IPS DF 4.7 (cell line): ENCODE data around the gene DUSP16.
"Not testable (repeated sequence)": the region's sequence is repeated elsewhere in the genome, so short reads cannot be mapped to it uniquely, and the experiment has no call there.

Experiments
- DNase-seq: peaks from one replicate; pipeline ENCODE4 v3.0.0-alpha.2; 2013; ENCODE audit warnings: low spot score; ENCODE audit errors: extremely low read depth

Gene DUSP16

DNA sequence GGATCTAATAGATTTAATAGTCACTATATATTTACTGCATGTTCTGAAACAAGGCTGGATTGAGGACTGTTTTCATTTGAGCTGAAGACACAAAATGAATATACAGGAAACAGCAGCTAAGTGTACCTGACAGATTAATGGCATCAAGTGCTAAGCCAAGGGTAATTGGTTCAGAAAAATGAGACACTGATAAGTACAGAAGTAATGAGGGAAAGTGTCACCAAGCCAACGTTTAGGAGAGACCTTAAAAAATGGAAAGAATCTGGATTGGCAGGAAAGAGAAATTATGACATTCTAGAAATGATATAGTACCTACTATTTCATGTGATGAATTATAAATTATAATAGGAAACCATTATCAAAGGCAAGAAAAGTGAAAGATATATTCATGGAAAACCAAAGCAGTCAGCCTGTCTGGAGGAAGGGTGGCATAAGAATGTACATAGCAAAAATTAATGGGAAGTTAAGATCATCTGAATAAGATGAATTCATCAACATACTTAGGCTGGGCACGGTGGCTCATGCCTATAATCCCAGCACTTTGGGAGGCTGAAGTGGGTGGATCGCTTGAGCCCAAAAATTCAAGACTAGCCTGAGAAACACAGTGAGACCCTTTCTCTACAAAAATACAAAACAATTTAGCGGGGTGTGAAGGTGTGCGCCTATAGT is 21.0 kb upstream of the DUSP16 start:
- no peak for DNase-seq

DNA sequence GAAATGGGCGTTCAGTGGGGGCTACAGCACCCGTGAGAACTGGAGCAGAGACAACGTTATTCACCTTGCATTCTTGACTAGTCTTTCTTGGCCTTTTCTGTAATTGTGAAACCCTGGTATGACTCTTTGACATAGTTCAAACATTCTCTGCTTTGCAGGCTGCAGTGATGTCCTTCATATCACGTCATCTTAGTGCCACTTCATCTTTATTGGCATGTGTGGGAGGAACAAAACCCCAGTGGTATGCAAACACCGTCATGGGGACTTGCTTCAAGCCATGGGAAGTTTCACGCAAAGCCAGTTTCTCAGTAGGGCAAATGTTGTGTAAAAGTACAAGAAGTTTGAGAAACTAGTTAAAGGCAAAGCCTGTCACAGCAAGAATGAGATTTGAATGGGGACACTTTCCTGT is 20.2 kb upstream of the DUSP16 start:
- DNase-seq, result no peak

DNA sequence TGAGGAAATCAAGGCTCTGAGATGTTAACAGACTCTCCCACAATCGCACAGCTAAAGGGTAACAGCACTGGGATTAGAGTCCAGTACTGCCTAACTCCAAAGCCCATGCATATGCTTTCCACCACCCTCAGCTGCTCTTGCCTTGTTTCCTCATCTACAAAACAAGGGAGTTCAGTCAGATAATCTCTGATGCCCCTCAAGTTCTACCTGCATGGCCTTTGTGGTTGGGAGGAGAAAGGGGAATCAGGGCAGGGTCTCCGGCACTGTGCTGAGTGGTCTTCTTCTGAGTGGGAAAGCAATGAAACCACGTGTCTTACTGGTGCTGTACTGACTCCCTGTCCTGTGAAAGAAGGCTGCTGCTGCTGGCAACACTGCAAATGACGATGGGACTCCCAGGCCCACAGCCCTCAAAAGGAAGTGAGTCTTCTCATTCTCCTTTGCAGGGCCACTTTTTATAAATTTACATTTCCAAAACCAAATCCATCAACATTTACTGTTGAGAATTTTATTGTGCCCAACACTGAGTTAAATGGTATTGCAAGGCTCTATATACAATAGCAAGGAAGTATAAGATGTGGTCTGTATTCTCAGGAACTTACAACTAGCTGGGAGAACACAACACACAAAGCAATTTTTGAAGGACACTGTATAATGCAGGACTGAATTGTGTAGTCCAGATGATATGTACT is 19.7 kb upstream of the DUSP16 start:
- no peak for DNase-seq

DNA sequence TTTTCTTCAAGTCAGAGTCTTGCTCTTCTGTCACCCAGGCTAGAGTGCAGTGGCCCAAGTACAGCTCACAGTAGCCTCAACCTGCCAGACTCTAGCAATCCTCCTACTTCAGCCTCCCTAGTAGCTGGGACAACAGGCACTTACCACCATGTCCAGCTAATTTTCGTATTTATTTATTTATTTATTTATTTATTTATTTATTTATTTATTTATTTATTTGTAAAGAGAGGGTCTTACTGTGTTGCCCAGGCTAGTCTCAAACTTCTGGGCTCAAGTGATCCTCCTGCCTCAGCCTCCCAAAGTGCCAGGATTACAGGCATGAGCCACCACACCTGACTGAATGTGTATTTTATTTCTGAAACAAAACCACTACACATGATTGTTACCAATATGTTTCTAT is 18.1 kb upstream of the DUSP16 start:
- DNase-seq, result not testable (repeated sequence)

DNA sequence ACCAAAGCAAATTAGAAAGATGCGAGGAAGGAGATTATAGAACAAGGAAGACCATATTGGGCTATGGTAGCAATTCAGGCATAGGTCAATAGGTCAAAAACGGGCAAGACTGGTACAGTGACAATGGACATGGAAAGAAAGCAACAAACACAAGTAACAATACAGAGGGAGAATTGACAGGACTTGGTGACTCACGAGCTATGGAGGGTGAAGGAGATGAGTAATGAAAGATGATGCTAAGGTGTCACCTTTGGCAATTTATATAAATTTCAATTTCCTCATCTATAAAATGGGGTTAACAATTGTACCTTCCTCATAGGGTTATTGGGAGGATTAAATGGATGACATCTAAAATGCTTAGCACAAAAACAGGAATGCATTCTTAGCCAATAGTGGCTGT is 15.1 kb upstream of the DUSP16 start:
- DNase-seq, result no peak

DNA sequence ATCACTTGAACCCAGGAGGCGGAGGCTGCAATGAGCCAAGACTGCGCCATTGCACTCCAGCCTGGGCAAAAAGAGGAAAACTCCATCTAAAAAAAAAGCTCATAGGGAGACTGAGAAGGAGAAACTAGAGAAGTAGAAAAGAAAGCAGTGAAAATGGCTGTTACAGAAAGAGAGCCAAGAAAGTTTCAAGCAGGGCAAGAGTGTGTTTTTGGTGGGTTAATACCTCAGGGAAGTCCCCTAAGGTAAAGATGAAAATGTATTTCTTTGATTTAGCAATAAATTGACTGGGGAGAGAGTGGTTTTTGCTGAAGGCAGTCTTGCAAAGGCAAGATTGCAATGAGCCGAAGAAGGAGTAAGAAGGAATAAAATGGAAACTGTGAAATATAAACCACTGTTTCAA is 10.0 kb upstream of the DUSP16 start:
- DNase-seq, result no peak

DNA sequence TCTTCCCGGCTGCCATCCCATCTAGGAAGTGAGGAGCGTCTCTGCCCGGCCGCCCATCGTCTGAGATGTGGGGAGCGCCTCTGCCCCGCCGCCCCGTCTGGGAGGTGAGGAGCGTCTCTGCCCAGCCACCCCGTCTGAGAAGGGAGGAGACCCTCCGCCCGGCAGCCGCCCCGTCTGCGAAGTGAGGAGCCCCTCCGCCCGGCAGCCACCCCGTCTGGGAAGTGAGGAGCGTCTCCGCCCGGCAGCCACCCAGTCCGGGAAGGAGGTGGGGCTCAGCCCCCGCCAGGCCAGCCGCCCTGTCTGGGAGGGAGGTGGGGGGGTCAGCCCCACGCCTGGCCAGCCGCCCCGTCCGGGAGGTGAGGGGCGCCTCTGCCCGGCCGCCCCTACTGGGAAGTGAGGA is 3.3 kb upstream of the DUSP16 start:
- not testable (repeated sequence) for DNase-seq

DNA sequence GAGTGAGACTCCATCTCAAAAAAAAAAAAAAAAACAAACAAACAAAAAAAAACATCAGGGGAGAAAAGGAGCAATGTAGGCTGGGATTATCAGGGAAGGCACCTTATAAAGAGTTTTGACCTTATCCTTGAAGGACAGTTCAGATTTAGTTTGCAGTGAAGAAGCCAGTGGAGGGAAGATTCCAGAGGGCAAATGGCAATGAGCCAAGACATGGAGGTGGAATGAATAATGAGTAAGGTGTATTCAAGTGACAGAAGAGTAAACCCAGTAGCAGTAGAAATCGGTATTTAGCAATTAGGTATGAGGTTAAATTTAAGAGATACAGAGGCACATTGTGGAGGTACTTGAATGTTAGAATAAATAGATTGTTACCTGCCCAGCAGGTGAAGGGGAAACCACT is 2.2 kb upstream of the DUSP16 start:
- no peak for DNase-seq

DNA sequence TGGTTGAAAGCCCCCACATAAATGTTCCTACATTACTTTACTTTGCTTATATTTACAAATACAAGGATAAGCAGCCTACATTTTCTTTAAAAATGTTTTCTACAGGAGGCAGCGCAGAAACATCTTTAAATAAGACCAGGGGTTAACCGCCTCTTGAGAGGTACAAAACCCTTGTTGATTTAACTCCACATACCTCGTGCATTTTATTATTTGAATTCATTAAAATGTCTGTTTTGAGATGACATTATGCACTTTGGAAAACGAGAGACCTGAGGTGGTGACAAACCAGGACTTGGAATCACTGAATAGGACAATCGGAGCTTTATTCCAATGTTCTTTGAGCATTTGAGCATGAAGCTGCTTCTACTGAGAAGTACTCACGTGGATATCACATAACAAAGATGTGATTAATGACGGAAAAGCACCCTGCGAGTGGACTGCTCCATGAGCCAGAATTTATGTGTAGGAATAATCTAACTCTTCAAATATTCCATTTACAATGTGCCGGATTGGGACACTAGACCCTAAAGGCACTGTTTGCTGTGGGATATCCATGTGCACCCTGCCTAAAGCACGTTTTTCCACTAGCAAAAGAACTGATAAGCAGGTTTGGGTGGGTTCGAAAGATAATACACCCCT is 746 bp upstream of the DUSP16 start:
- no peak for DNase-seq

DNA sequence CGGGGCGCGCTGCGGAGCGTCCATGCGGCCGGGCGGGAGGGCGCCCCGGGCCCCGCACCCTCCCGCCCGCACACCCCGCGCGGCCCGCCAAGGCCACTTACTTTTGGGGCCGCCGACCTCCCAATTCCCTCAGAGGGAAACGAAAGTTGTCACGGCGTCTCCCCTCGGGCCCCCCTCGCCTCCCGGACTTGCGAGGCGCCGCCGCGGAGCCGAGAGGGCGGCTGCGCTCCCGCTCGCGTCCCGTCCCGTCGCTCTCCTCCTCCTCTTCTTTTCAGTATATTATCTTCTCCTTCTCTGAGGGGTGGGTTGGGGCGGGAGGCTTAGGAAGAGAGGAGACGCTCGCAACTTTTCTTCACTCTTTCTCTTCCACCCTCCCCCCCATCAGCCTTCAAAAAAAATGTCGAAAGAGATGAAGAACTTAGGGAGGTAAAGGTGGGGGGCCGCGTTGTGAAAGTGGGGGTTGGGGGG is 613 bp downstream of the DUSP16 start:
- no peak for DNase-seq

DNA sequence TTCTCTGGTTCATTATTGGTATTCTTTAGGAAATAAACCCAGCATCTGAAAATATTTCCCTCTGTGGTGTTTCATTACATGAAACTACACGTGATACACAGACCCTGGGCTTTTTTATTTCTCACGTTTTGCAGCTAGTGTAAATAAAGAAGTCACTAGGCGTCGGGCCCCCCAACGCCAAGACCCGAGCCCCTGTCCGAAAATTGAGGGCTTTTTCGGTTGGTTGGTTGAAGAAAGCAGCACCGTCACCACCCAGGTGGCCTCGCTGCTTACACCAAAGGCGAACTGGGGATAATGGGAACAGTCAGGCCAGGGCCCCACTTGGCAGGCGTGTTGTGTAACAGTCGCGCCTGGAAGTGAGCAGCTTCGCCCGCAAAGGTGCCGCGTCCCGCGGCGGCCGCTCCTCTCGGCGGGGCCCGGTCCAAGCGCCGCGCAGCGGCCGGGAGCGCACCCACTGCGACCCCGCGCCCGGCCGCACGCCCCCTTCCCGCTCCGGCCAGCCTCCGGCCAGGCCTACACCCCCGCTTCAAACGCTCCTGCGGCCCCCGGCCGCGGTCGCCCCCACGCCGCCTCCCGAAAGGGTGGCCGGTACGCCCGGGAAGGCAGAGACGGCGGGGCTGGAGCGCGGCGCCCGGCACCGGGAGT is 1.2 kb downstream of the DUSP16 start:
- no peak for DNase-seq

DNA sequence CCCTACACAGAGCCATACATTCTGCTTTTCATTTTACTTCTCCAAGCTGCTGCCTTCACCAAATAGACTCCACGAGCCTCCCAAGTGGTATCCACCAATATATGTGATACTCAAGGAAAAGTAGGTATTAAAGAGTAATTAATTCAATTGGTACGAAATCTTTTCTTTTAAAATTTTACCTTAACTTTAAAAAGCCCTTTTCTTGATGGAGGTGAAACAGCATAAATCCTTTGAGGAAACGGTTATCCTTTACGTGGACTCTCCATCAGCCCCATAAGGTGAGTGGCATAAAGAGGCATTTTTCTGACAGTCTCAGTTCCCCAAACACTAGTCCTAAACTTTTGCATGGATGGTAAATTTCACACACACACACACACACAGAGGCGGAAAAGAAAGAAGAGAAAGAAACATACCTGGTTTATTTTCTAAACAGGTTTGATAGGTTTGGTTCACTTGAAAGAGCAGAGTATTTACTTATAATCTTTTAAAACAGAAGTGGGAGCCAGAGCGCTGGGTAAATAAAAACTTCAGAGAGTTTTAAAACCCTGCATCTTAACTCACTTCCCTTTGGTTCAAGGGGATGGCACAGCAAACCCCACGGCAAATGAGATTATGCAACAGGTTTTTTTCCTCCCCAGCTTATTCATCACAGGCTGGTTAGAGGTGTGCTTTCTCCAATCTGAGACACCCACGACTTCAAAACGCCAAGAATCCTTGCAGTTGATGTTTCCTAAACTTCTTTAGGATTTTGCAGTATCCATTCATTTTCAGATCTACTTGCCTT is 1.9 kb downstream of the DUSP16 start:
- DNase-seq, result no peak

DNA sequence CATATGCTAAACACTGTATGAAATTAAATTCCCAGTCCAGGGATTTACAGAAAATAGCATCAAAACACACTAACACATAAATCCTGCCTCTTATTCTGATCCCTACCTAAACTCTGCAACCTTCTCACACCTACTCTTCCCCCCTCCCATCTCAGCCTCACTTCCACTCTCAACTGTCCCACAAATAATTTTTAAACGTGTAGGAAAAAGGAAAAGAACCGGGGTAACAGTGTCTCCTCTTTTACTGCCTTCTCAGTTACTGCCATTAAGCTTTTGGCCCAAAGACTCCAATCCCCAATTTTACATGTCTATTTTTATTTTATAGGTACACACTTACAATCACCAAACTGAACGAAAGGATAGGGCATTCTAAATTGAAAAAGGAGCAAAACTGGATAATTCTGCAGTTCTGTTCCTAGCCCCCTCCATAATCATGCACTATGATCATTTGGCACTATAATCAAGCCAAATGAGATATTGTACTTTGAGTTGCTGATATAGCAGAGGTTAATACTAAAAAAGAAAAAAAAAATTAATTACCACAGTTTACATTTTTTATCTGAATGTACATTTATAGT is 2.9 kb downstream of the DUSP16 start:
- no peak for DNase-seq

DNA sequence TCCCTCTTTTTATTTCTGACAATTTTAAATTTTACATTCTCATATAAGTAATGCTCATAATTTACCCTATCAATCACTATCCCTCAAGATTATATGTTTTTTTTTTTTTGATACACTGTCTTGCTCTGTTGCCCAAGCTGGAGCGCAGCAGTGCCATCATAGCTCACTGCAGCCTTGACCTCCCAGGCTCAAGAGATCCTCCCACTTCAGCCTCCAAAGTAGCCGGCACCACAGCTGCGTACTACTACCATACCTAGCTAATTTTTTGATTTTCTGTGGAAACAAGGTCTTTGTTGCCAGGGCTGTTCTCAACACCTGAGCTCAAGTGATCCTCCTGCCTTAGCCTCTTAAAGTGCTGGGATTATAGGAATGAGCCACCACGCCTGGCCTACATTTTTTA is 4.4 kb downstream of the DUSP16 start:
- no peak for DNase-seq

DNA sequence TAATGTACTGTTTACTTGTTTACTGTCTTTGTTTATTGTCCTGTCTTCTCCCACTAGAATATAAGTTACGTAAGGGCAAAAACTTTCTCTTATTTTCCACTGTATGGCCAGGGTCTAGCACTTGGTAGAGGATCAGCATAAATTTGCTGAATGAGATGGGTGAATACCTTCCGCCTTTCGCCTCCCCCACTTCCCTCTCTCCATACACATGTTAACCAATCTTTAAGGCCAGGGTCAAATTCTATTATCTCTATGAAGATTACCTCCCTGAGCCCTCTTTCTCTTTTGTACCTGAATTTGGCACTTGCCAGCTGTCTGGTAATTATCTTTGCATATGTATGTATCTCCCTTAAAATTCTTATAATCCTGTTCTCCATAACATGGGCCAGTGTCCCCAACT is 4.9 kb downstream of the DUSP16 start:
- DNase-seq, result no peak

DNA sequence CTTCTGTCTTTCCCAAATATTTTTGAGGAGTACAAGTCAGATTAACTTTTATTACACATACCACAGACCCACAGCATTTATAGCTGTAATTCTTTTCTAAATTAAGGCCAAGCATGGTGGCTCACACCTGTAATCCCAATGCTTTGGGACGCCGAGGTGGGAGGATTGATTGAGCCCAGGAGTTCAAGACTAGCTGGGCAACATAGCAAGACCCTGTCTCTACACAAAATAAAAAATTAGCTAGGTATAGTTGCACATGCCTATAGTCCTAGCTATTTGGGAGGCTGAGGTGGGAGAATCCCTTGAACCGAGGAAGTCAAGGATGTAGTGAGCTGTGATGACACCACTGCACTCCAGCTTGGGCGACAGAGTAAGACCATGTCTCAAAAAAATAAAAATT is 7.0 kb downstream of the DUSP16 start:
- DNase-seq, result no peak

DNA sequence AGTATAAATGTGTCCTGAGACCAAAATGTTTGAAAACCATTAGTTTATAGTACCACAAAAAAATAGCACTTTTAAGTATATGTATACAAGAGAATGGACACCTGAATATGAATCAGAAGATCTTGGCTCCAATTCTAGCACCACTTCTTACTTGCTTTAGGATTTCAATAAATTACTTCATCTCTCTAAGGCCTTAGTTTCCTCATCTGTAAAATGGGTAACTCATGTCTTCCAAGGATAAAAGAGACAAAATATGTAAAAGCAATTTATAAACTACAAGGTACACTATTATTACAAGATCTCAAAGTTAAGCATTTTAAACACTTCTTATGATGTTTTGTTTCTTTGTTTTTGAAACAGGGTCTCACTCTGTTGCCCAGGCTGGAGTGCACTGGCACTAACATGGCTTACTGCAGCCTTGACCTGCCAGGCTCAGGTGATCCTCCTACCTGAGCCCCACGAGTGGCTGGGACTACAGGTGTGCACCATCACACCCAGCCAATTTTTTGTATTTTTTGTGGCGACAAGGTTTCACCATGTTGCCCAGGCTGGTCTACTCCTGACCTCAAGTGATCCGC is 9.4 kb downstream of the DUSP16 start:
- no peak for DNase-seq

DNA sequence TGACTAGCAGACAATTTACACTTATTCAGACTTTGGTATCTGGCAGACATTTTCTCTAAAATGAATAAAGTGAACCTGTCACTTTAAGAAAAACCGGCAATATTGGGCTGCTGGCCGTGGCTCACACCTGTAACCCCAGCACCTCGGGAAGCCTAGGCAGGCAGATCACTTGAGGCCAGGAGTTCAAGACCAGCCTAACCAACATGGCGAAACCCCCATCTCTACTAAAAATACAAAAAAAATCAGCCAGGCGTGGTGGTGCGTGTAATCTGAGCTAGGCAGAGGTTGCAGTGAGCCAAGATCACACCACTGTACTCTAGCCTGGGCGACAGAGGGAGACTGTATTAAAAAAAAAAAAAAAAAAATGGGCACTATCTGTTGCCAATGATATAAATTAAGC is 11.5 kb downstream of the DUSP16 start:
- DNase-seq, result no peak

DNA sequence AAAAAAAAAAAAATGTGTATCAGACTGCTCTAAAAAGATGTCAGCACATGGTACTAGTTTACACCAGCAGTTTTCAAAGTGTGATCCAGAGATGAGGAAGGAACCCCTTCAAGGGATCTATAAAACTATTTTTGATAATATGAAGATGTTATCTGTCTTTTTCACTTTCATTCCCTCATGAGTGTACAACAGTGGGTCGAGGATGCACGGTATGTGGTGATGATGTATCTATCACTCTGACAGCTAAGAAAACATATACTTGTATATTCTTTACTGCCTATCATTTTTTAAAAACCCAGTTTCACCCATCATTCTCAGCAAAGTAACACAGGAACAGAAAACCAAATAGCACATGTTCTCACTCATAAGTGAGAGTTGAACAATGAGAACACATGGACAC is 12.4 kb downstream of the DUSP16 start:
- no peak for DNase-seq

DNA sequence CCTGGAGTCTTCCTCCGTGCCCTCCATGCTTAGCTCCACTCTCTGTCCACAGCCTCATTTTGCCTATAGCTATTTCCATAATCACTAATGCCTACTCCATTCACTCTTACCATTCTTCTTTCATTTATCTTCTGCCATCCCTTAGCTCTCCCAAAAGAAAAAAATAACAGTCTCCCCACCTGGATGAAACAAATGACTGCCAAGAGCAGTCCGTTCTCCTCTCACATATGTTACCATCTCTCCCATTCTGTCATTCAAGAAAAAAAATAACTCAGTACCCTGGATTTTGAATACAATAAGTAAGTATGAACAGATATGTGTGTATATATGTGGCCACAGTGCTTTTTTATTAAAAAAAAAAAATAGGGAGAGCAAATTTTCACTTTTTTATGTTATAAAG is 13.2 kb downstream of the DUSP16 start:
- no peak for DNase-seq

DNA sequence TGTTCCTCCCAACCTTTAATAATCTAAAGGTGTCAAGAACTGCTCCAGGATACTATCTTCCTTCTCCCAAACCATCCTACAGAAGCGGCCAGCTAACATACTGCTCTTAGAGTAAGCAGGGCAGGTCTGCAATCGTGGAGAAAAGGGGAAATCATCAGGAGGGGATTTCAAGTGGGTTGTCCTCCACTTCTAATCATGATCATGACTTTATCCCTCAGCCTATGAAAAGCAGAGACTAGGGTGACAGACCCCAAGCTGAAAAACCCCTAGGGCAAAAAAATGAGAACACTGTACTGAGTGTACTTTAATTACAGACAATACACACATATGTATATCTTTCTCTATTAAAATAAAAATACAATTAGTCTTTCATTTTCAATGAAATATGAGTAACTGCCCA is 13.9 kb downstream of the DUSP16 start:
- no peak for DNase-seq
